ENCODE measurements around the gene TEX264.

GRCh38 chr3:51688206-51688600 lies 17.2 kb downstream of the TEX264 start:
- no peak for TF ChIP-seq CTCF (IDR thresholded peaks at IDR 0.05; ENCODE audit: borderline replicate concordance, extremely low read depth, low read length, poor library complexity, severe bottlenecking)
- TF ChIP-seq EZH2 (IDR thresholded peaks at IDR 0.05; ENCODE audit: borderline replicate concordance, low read depth, low read length, severe bottlenecking): no peak
